Endothelial cell of umbilical vein (primary cell): ENCODE results near the gene ENOX2. TPM values are rescaled to one million over a fixed set of nuclear protein-coding genes. Genes with fewer than 3 reads are reported as not detected.

Experiments
- BruUV-seq: library from RNA; stranded (reverse); fragments of 400-500 nt; replicated peaks from 2 replicates; lab custom pipeline; 2021; lab: Mats Ljungman, UMichigan
- CTCF ChIA-PET: fragments of 300-600, 350-600 bp; sonication (Branson Sonifier 250); formaldehyde crosslinking; loops from one replicate; lab custom pipeline; 2021; ENCODE audit warnings: antibody characterized with exemption, inconsistent platforms; lab: Charles Lee
- POLR2A ChIA-PET: fragments of 300-600, 350-600 bp; sonication (Branson Sonifier 250); formaldehyde crosslinking; loops from one replicate; lab custom pipeline; 2021; ENCODE audit warnings: antibody characterized with exemption, inconsistent platforms; lab: Charles Lee
- DNase-seq: peaks from one replicate; pipeline ENCODE4 v3.0.0-alpha.2; 2011; ENCODE audit warnings: low read depth, low spot score
- FAIRE-seq: peaks from 2 replicates; lab custom pipeline; 2011; peaks lifted over from hg19 to GRCh38; lab: Jason Lieb, UNC
- H2AFZ ChIP-seq: 2 replicates; pipeline ENCODE4 v1.6.0; 2012; ENCODE audit warnings: low read depth, low read length, control low read depth, inconsistent platforms
- H3K27ac ChIP-seq: 2 replicates; pipeline ENCODE4 v1.5.1; 2011; ENCODE audit warnings: low read depth, mild to moderate bottlenecking, control low read depth, low read length, moderate library complexity; ENCODE audit not compliant: insufficient read depth
- H3K27me3 ChIP-seq, 2 experiments: 2 replicates each; pipeline versions ENCODE4 v1.6.0 to v1.6.1; 2011; ENCODE audit warnings: low read length in 2 of 2, mixed read lengths in 1 of 2; ENCODE audit not compliant: control insufficient read depth in 2 of 2, insufficient read depth in 2 of 2
- H3K36me3 ChIP-seq, 2 experiments: 2 replicates in 1 of 2; 3 replicates in 1 of 2; pipeline ENCODE4 v1.5.1; 2011; ENCODE audit warnings: low read length in 2 of 2, mild to moderate bottlenecking in 1 of 2, moderate library complexity in 1 of 2; ENCODE audit not compliant: control insufficient read depth in 2 of 2, insufficient read depth in 2 of 2; ENCODE audit errors: extremely low read depth in 1 of 2
- H3K4me1 ChIP-seq: 3 replicates; pipeline ENCODE4 v1.5.1; 2011; ENCODE audit warnings: mild to moderate bottlenecking, low read length; ENCODE audit not compliant: control insufficient read depth, insufficient read depth; ENCODE audit errors: extremely low read depth
- H3K4me2 ChIP-seq: 2 replicates; pipeline ENCODE4 v1.6.1; 2011; ENCODE audit warnings: low read length, control low read depth, mixed read lengths; ENCODE audit not compliant: insufficient read depth
- H3K4me3 ChIP-seq, 3 experiments: fragments of 200-600 bp in 1 of 3; sonication (generic), shearing (Covaris generic) in 1 of 3; replicated peaks in 1 of 3; 2 replicates each; pipeline ENCODE4 v1.5.1; 2011 to 2016; ENCODE audit warnings: control low read depth in 3 of 3, low read length in 3 of 3, mild to moderate bottlenecking in 2 of 3, inconsistent platforms in 1 of 3, low read depth in 1 of 3, moderate library complexity in 1 of 3; ENCODE audit not compliant: insufficient read depth in 1 of 3
- H3K79me2 ChIP-seq: 2 replicates; pipeline ENCODE4 v1.6.0; 2012; ENCODE audit warnings: low read length, inconsistent platforms; ENCODE audit not compliant: control insufficient read depth, insufficient read depth
- H3K9ac ChIP-seq: replicated peaks from 2 replicates; pipeline ENCODE3; 2011; ENCODE audit warnings: low read length, control low read depth; ENCODE audit not compliant: insufficient read depth; ENCODE audit errors: extremely low read depth
- H3K9me1 ChIP-seq: replicated peaks from 3 replicates; pipeline ENCODE4 v1.6.0; 2011; ENCODE audit warnings: mild to moderate bottlenecking, low read length; ENCODE audit not compliant: control insufficient read depth, insufficient read depth; ENCODE audit errors: extremely low read depth
- H3K9me3 ChIP-seq: replicated peaks from 2 replicates; pipeline ENCODE4 v1.5.1; 2012; ENCODE audit warnings: low read length, inconsistent platforms; ENCODE audit not compliant: control insufficient read depth, insufficient read depth
- H4K20me1 ChIP-seq: replicated peaks from 2 replicates; pipeline ENCODE3; 2011; ENCODE audit warnings: mild to moderate bottlenecking, low read length; ENCODE audit not compliant: control insufficient read depth, insufficient read depth; ENCODE audit errors: extremely low read depth
- CTCF ChIP-seq, 2 donors: IDR thresholded peaks; 1 replicate in 1 of 2; 2 replicates in 1 of 2; pipeline ENCODE4 v1.5.1; 2011; ENCODE audit warnings: low read length in 2 of 2, mild to moderate bottlenecking in 2 of 2, moderate library complexity in 2 of 2, control low read depth in 1 of 2, inconsistent platforms in 1 of 2, low read depth in 1 of 2; ENCODE audit not compliant: insufficient read depth in 1 of 2; ENCODE audit errors: extremely low read depth in 1 of 2
- EZH2 ChIP-seq: IDR thresholded peaks from 2 replicates; pipeline ENCODE4 v1.6.1; 2012; ENCODE audit warnings: borderline replicate concordance, low read depth, mild to moderate bottlenecking, moderate library complexity, low read length, inconsistent platforms; ENCODE audit not compliant: severe bottlenecking
- FOS ChIP-seq: IDR thresholded peaks from 2 replicates; pipeline ENCODE4 v1.6.1; 2011; ENCODE audit warnings: mild to moderate bottlenecking, low read length, moderate library complexity, borderline replicate concordance; ENCODE audit not compliant: insufficient read depth
- GATA2 ChIP-seq: IDR thresholded peaks from 2 replicates; pipeline ENCODE4 v1.7.0; 2011; ENCODE audit warnings: low read depth, mild to moderate bottlenecking, moderate library complexity, mixed read lengths, low read length; ENCODE audit not compliant: insufficient read length, insufficient read depth
- JUN ChIP-seq: IDR thresholded peaks from 2 replicates; pipeline ENCODE4 v1.6.1; 2011; ENCODE audit warnings: borderline replicate concordance, low read depth; ENCODE audit not compliant: insufficient read length, insufficient read depth
- MYC ChIP-seq: IDR thresholded peaks from one replicate; pipeline ENCODE4 v1.6.1; 2011; ENCODE audit warnings: mild to moderate bottlenecking, low read depth, low read length
- POLR2A ChIP-seq: IDR thresholded peaks from 2 replicates; pipeline ENCODE4 v1.6.1; 2012; ENCODE audit warnings: low read depth, mild to moderate bottlenecking, control low read depth, low read length
- POLR2AphosphoS5 ChIP-seq: IDR thresholded peaks from 2 replicates; pipeline ENCODE4 v1.6.1; 2012; ENCODE audit warnings: low read depth, mild to moderate bottlenecking, control low read depth, low read length, moderate library complexity; ENCODE audit not compliant: insufficient read depth
- dilution Hi-C: fragments of 300-500 bp; cut with MboI; formaldehyde crosslinking; loops from one replicate; pipeline ENCODE4 v1.15.0; 2019; ENCODE audit warnings: low sequenced_read_pairs; ENCODE audit not compliant: extremely low pct_ligation_motif_present
- intact Hi-C: fragments of 100-400 bp; cut with micrococcal nuclease; formaldehyde crosslinking; loops from one replicate; pipeline ENCODE4 v1.10.0; 2022
- polyA plus RNA-seq, 4 experiments: library from polyadenylated mRNA; depleted of rRNA in 3 of 4; stranded (reverse) in 3 of 4; unstranded in 1 of 4; fragments of >200 nt; gene quantifications; 2 replicates each; pipeline versions ENCODE4 v1.2.1 to v1.2.3, GENCODE V29; 2011 to 2012; ENCODE audit warnings: missing spikeins in 1 of 4
- total RNA-seq: library from RNA; stranded (reverse); gene quantifications from 2 replicates; pipeline ENCODE4 v1.2.3, GENCODE V29; 2021
- TF ChIP-seq, protein P1 (sequence below): IDR thresholded peaks from 2 replicates; pipeline ENCODE4 v1.6.1; 2011; ENCODE audit not compliant: insufficient read depth, insufficient read length

Gene ENOX2
- total and polyA plus RNA-seq, 2 donors (not counting 3 experiments of a cell fraction or from before 2014, with no cell fraction given), result 5.5 to 13.1 TPM

DNA sequence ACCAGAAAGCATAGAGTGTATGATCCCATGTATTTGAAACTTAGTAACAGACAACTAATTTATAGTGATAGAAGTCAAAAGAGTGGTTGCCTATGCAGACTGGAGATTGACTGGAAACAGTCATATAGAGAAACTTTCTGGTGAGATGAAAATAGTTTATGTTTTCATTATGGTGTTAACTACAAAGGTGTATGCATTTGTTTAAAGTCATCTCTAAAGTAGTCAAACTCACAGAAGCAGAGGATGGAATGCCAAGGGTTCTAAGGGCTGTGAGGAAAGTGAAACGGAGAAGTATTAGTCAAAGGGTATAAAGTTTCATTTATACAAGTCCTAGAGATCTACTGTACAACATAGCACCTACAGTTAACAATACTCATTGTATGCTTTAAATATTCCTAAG is 45.8 kb downstream of the ENOX2 start:
- Histone ChIP-seq H3K27me3 (no peaks in the 10 kb centered on the region), H4K20me1 (no peaks in the 10 kb centered on the region), H3K4me3 (no peak overlapping the region), H3K79me2 (no peaks in the 10 kb centered on the region), H3K27ac (no peak overlapping the region), H2AFZ (no peak overlapping the region), H3K9me3 (no peaks in the 10 kb centered on the region), H3K4me2 (no peak overlapping the region), H3K36me3 (no peaks in the 10 kb centered on the region), H3K4me1 (no peaks in the 10 kb centered on the region), H3K9me1 (no peaks in the 10 kb centered on the region), H3K9ac (no peak overlapping the region)
- FAIRE-seq (no peak), DNase-seq (no peak)
- POLR2A ChIA-PET, result no interaction called here
- BruUV-seq, result no TSS peak
- CTCF ChIA-PET, result no interaction called here
- dilution Hi-C loops (no loop called here), intact Hi-C loops (no loop called here)
- TF ChIP-seq EZH2, result no peak
- TF ChIP-seq JUN, result no peak
- TF ChIP-seq FOS, result no peak
- TF ChIP-seq MYC, result no peak

GRCh38 chrX:130851569-130851968 is 51.4 kb downstream of the ENOX2 start:
- Histone ChIP-seq H3K27ac (no peak overlapping the region), H3K4me2 (no peak overlapping the region), H3K4me1 (no peaks in the 10 kb centered on the region), H2AFZ (no peak overlapping the region), H3K9ac (no peak overlapping the region), H3K4me3 (no peak overlapping the region), H3K79me2 (no peaks in the 10 kb centered on the region), H3K27me3 (no peaks in the 10 kb centered on the region), H4K20me1 (no peaks in the 10 kb centered on the region), H3K9me1 (no peaks in the 10 kb centered on the region), H3K36me3 (no peaks in the 10 kb centered on the region), H3K9me3 (no peaks in the 10 kb centered on the region)
- TF ChIP-seq JUN, result no peak
- TF ChIP-seq, protein P1, sequence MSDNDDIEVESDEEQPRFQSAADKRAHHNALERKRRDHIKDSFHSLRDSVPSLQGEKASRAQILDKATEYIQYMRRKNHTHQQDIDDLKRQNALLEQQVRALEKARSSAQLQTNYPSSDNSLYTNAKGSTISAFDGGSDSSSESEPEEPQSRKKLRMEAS, result no peak
- no peak for TF ChIP-seq EZH2
- no peak for TF ChIP-seq POLR2AphosphoS5
- no peak for TF ChIP-seq GATA2
- TF ChIP-seq FOS, result no peak
- TF ChIP-seq POLR2A, result no peak
- no peak for TF ChIP-seq MYC
- no peak for TF ChIP-seq CTCF (IDR thresholded peaks at IDR 0.05; ENCODE audit: extremely low read depth in 1 of 2, insufficient read depth in 1 of 2, low read depth in 1 of 2, low read length in 2 of 2)
- intact Hi-C loops, result no loop called here
- no TSS peak for BruUV-seq
- ChIA-PET POLR2A (no interaction called here), CTCF (no interaction called here)
- dilution Hi-C loops, result no loop called here
- FAIRE-seq (no peak), DNase-seq (no peak)
